GM18858 (cell line): Measurements from ENCODE around the gene BCAS3.

Experiments
- ATAC-seq: cut with Tn5 transposase; IDR thresholded peaks from one replicate; pipeline ENCODE4 v1.9.1; 2021; ENCODE audit not compliant: unreplicated experiment

The BCAS3 gene

GRCh38 chr17:61053469-61053868, 375.8 kb downstream of the BCAS3 start:
- no peak for ATAC-seq

- no peak for ATAC-seq
These were observed 376.8 kb downstream of the BCAS3 start for GRCh38 chr17:61054436-61054835.

GRCh38 chr17:61057257-61057656, 379.6 kb downstream of the BCAS3 start:
- no peak for ATAC-seq

- ATAC-seq = no peak
These were observed 380.4 kb downstream of the BCAS3 start for GRCh38 chr17:61058066-61058465.

- no peak for ATAC-seq
These were observed 385.9 kb downstream of the BCAS3 start for GRCh38 chr17:61063528-61063927.

GRCh38 chr17:61064087-61064951, 386.7 kb downstream of the BCAS3 start:
- ATAC-seq = no peak

- no peak for ATAC-seq
These were observed 387.7 kb downstream of the BCAS3 start for GRCh38 chr17:61065263-61065773.

GRCh38 chr17:61066062-61066461, 388.4 kb downstream of the BCAS3 start:
- no peak for ATAC-seq

- no peak for ATAC-seq
These were observed 393.0 kb downstream of the BCAS3 start for GRCh38 chr17:61070649-61071048.

GRCh38 chr17:61072648-61073047, 395.0 kb downstream of the BCAS3 start:
- ATAC-seq = no peak

GRCh38 chr17:61073131-61073530, 395.5 kb downstream of the BCAS3 start:
- no peak for ATAC-seq

- ATAC-seq = no peak
These were observed 396.3 kb downstream of the BCAS3 start for GRCh38 chr17:61073799-61074513.

GRCh38 chr17:61075988-61076387, 398.3 kb downstream of the BCAS3 start:
- no peak for ATAC-seq

- ATAC-seq = no peak
These were observed 399.0 kb downstream of the BCAS3 start for GRCh38 chr17:61076621-61077031.

GRCh38 chr17:61081959-61082358, 404.3 kb downstream of the BCAS3 start:
- ATAC-seq = no peak

- no peak for ATAC-seq
These were observed 406.6 kb downstream of the BCAS3 start for GRCh38 chr17:61084260-61084659.

- no peak for ATAC-seq
These were observed 409.4 kb downstream of the BCAS3 start for GRCh38 chr17:61087024-61087423.

- no peak for ATAC-seq
These were observed 410.9 kb downstream of the BCAS3 start for GRCh38 chr17:61088556-61088955.

- no peak for ATAC-seq
These were observed 413.4 kb downstream of the BCAS3 start for GRCh38 chr17:61091096-61091495.

GRCh38 chr17:61097781-61098180, 420.1 kb downstream of the BCAS3 start:
- no peak for ATAC-seq

GRCh38 chr17:61106354-61106753, 428.7 kb downstream of the BCAS3 start:
- ATAC-seq = no peak

- no peak for ATAC-seq
These were observed 438.9 kb downstream of the BCAS3 start for GRCh38 chr17:61116577-61116976.
